Head of caudate nucleus (tissue), 42 donors: Measurements from ENCODE around the gene PGA4.
A peak's percentile ranks its signal among the peaks of the same experiment; 100 is the strongest.
"Not testable (repeated sequence)": the region's sequence is repeated elsewhere in the genome, so short reads cannot be mapped to it uniquely, and the experiment has no call there.

Experiments
- DNase-seq, 42 donors: peaks; one replicate each; pipeline versions ENCODE4 v3.0.0 to v3.0.0-alpha.2; 2020 to 2021; ENCODE audit warnings: mixed read lengths in 7 of 42
- intact Hi-C: fragments of 100-400 bp; cut with DNase I; formaldehyde crosslinking; loops from one replicate; pipeline ENCODE4 v1.15.0; 2022

PGA4 gene

DNA sequence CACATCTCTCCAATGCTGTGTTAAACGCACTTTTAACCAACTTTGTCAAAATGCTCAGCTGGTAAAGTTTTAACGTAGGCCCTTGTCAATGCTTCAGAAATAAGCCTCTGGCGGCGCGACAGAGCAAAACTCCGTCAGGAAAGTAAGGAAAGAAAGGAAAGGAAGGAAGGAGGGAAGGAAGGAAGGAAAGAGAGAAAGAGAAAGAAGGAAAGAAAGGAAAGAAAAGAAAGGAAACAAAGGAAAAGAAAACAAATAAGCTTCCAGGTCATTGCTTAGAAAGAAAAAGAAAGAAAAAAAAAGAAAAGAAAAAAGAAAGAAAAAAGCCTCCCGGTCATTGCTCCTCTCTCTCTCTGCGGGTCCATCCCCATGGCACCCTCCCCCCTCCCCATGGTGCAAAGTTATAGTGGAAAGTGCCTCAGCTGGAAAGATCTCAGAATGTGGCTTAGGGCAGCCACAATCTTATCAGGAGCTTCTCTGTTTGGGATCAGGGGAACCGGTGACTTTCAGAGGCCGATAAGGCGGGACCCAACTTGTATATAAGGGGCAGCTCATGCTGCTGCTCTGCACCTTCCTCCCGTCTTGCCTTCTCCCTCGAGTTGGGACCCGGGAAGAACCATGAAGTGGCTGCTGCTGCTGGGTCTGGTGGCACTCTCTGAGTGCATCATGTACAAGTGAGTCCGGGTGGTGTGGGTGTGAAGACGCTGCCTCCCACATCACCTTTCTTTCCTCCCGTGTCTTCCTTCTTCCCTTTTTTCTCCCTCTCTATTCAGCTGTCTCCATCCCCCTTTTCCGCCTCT lies 19.0 kb upstream of the PGA4 start, which contains the start of gene PGA3:
TSS of gene PGA3 (plus strand) at position 566 of the 797 bp plus-strand sequence. CDS start at position 616, 50 bp downstream.
- intact Hi-C loops: not testable (repeated sequence)
- DNase-seq: peak in 1 of 42 donors; percentile 6

DNA sequence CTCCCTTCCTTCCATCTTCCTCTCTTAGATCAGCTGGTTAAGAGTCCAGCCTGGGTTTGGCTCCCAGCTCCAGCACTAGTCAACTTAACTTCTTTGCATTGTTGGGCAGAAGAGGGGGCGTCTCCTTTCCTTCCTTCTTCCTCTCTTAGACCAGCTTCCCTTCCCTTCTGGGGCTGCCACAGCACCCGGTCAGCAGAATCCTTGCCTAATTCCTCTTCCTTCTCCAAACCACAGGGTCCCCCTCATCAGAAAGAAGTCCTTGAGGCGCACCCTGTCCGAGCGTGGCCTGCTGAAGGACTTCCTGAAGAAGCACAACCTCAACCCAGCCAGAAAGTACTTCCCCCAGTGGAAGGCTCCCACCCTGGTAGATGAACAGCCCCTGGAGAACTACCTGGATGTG lies 18.3 kb upstream of the PGA4 start:
- intact Hi-C loops, DNase-seq: not testable (repeated sequence)

DNA sequence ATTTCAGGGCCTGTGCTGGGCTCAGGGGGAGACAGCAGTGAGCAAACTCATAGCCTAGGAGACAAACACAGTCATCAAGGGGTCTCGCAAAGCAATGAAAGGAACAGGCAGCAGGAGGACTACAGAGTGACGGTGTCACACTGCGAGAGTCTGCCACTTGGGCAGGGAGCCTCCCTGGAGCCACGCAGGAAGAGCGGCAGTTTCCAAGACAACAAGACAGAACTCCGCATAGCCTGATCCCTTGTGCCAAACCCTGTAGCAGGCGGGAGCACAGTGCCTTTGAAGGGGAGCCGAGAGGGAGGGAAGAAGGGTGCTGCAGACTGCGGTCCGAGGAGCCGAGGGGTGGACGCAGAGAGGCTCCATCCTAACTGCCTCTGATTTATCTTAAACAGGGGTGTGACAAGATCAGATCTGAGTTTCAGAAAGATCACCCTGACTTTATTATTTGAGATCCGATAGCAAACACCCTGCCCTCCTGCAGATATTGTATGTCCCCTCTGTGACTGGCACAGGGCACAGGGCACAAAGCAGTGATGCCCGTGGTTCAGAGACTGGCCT lies 17.6 kb upstream of the PGA4 start:
- intact Hi-C loops: not testable (repeated sequence)
- peak in 4 of 42 donors; percentile 4 to 13 (median 10) for DNase-seq

DNA sequence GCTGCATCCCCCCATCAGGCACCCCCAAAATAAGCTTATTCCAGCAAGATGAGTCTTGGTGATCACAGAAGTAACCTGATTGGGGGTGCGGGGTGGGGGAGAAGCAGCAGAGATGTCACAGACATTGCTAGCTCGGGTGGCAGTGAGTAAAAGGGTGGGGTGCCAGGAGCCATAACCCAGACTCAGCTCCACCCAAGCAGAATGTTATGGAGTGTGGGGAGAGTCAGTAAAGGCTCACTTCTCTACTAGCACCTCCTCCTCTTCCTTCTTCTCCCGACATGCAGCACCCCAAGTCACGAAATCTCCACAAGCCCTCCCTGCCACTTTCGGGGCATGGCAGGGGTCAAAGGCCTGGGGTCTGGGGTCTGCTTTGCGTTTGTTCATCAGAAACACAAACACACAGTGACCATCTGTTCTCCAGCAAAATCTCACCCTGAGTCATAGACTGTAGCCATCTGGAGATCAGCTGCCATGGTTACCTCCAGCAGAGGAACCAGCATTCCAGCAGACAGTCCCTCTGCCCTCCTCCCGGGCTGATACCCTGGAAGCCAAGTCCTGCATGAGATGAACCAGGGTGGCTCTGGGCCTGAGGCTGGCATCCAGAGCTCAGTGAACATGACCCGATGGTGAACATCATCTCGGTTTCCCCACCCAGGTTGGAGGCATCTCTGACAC lies 14.4 kb upstream of the PGA4 start:
- DNase-seq, intact Hi-C loops: not testable (repeated sequence)

DNA sequence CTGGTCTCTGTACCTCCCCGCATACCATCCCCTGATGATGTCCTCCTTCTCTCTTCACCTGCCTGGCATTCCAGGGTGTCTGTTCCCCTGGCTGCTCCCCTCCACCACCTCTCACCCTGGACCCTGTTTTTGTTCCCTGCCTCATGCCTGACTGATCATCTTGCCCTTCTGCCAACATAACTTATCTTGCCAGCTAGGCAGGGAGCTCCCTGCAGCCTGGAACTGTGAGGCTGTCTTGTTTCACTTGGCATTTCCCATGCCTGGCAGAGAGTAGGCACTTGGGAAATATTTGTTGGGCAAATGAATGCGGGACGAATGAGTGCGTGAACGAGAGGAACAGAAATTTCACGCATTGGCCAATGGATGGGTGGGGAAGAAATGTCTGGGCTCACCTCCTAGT lies 11.5 kb upstream of the PGA4 start:
- intact Hi-C loops, DNase-seq: not testable (repeated sequence)

DNA sequence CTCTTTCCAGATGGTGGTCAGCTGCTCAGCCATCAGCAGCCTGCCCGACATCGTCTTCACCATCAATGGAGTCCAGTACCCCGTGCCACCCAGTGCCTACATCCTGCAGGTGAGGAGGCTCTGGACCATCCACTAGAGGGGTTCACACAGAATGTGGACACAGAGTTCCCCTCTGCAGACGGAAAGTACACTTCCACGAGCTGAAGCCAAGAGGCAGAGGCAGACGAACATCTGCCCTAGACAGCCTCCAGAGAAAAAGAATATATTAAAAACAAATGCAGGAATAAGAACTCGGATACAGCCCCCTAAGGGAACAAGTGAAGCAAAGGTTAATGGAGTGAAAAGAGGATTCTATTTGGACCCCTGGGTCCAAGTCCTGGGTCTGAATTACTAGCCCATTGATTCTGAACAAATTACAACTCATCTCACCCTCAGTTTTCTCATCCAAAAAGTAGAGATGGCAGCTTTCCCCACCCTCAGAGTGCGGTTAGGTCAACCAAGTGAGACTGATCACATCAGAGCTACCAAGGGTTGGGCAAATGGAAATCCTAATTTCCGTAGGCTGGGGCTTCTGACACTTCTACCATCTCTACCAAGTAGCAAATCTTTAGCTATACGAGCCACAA lies 10.7 kb upstream of the PGA4 start:
- DNase-seq: peak in 2 of 42 donors; percentile 10 to 13

DNA sequence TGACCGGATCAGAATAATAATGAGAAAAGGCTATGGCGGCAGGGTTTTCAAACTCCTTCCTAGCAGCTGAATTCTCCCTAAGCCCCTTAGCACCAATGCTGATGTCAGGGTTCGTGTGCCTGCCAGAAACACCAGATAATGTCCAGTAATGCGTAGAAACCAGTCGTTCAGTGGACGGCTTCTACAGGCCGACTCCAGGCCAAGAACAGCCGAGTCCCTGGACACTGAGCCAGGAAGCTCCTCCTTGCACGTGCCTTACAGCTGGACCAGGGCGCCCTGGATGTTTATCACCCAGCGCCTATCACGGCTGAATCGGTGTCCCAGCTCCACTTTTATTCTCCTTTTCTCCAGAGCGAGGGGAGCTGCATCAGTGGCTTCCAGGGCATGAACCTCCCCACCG lies 9.9 kb upstream of the PGA4 start:
- intact Hi-C loops, DNase-seq: not testable (repeated sequence)

More for the DNA sequence above, 10.7 kb upstream of the PGA4 start:
- intact Hi-C loops: not testable (repeated sequence)

DNA sequence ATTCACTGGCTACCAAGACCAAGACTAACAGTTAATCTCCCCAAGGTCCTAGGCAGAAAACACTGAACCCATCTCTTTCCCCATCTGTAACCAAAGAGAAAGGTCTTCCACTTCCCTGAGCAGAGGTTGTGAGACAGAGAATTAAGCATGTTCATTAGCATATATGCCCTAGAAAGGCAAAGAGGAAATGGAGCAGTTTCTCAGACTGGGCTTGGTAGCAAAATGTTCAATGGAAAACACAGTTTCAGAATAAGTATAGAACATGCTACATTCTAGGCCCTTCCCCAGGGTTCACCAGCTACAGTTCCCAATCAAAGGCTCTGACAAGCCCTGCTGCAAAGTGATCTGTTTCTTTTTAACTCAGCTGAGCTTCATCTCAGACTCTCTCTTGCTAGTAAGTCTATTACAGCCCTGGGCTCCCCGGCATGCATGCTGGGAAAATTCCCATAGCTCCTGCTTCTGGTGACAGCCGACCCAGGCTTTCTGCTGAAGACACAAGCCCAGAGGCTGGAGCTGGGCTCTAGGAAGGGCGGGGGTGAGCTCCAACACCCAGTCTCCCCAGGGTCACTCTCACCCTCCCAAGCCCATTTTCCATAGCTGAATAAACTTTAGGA lies 8.3 kb upstream of the PGA4 start:
- DNase-seq, intact Hi-C loops: not testable (repeated sequence)

DNA sequence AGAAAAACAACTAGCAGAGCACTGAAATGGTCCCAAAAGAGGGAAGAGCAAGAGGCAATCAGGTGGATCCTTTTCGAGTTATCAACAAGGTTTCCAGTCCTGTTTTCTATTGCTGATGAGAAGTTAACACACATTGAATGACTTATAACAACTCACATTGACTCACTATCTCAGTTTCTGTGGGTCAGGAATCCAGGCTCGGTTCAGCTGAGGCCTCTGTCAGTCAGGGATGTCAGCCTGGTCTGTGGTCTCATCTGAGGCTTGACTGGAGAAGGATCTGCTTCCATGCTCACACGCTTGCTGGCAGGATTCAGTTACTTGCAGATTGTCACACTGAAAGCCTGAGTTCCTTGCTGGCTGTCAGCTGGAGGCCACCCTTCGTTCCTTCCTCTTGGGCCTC lies 3.8 kb upstream of the PGA4 start:
- intact Hi-C loops, DNase-seq: not testable (repeated sequence)

DNA sequence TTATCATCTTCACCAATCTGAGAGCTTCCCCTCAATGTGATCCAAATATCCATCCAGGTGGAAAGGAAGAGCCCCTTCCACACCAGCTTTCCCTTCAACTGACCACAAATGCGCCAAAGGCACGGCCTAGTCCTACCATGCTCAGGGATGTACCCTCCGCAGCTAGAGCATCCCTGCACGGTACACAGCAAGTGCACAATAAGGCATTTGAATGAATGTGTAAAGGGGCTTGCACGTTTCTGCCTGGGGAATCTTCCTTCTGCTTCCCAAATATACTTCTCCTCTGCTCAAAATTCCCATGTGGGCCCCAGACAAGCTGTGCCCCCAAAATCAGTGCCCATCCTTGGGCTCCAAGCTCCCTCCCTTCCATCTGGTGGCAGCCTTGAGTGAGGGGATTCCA lies 3.1 kb upstream of the PGA4 start:
- intact Hi-C loops, DNase-seq: not testable (repeated sequence)

DNA sequence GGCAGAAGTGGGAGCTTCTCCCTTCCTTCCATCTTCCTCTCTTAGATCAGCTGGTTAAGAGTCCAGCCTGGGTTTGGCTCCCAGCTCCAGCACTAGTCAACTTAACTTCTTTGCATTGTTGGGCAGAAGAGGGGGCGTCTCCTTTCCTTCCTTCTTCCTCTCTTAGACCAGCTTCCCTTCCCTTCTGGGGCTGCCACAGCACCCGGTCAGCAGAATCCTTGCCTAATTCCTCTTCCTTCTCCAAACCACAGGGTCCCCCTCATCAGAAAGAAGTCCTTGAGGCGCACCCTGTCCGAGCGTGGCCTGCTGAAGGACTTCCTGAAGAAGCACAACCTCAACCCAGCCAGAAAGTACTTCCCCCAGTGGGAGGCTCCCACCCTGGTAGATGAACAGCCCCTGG lies 545 bp downstream of the PGA4 start:
- intact Hi-C loops, DNase-seq: not testable (repeated sequence)

DNA sequence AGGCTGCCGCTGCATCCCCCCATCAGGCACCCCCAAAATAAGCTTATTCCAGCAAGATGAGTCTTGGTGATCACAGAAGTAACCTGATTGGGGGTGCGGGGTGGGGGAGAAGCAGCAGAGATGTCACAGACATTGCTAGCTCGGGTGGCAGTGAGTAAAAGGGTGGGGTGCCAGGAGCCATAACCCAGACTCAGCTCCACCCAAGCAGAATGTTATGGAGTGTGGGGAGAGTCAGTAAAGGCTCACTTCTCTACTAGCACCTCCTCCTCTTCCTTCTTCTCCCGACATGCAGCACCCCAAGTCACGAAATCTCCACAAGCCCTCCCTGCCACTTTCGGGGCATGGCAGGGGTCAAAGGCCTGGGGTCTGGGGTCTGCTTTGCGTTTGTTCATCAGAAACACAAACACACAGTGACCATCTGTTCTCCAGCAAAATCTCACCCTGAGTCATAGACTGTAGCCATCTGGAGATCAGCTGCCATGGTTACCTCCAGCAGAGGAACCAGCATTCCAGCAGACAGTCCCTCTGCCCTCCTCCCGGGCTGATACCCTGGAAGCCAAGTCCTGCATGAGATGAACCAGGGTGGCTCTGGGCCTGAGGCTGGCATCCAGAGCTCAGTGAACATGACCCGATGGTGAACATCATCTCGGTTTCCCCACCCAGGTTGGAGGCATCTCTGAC lies 4.5 kb downstream of the PGA4 start:
- intact Hi-C loops, DNase-seq: not testable (repeated sequence)

DNA sequence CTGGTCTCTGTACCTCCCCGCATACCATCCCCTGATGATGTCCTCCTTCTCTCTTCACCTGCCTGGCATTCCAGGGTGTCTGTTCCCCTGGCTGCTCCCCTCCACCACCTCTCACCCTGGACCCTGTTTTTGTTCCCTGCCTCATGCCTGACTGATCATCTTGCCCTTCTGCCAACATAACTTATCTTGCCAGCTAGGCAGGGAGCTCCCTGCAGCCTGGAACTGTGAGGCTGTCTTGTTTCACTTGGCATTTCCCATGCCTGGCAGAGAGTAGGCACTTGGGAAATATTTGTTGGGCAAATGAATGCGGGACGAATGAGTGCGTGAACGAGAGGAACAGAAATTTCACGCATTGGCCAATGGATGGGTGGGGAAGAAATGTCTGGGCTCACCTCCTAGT lies 7.3 kb downstream of the PGA4 start:
- DNase-seq, intact Hi-C loops: not testable (repeated sequence)

DNA sequence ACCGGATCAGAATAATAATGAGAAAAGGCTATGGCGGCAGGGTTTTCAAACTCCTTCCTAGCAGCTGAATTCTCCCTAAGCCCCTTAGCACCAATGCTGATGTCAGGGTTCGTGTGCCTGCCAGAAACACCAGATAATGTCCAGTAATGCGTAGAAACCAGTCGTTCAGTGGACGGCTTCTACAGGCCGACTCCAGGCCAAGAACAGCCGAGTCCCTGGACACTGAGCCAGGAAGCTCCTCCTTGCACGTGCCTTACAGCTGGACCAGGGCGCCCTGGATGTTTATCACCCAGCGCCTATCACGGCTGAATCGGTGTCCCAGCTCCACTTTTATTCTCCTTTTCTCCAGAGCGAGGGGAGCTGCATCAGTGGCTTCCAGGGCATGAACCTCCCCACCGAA lies 8.9 kb downstream of the PGA4 start:
- intact Hi-C loops: not testable (repeated sequence)

DNA sequence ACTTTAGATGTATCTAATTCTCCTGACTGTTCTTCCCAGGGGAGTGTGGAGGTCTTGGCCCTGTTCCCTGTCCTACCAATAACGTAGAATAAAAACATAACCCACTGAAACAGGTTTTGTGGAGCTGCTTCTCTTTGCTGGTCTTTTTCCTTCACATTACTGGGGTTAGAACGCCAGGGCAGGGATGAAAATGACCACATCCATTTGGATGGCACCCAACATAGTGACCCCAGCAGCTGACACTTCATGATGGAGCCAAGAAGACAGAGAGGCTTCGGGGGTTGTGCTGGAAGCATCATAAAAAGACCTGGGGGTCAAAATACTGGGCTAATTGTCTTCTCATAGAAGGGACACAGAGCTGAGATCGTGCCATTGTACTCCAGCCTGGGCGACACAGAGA lies 9.4 kb downstream of the PGA4 start:
- DNase-seq, intact Hi-C loops: not testable (repeated sequence)

More for the DNA sequence above, 8.9 kb downstream of the PGA4 start:
- DNase-seq: not testable (repeated sequence)

DNA sequence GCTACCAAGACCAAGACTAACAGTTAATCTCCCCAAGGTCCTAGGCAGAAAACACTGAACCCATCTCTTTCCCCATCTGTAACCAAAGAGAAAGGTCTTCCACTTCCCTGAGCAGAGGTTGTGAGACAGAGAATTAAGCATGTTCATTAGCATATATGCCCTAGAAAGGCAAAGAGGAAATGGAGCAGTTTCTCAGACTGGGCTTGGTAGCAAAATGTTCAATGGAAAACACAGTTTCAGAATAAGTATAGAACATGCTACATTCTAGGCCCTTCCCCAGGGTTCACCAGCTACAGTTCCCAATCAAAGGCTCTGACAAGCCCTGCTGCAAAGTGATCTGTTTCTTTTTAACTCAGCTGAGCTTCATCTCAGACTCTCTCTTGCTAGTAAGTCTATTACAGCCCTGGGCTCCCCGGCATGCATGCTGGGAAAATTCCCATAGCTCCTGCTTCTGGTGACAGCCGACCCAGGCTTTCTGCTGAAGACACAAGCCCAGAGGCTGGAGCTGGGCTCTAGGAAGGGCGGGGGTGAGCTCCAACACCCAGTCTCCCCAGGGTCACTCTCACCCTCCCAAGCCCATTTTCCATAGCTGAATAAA lies 10.5 kb downstream of the PGA4 start:
- not testable (repeated sequence) for DNase-seq

DNA sequence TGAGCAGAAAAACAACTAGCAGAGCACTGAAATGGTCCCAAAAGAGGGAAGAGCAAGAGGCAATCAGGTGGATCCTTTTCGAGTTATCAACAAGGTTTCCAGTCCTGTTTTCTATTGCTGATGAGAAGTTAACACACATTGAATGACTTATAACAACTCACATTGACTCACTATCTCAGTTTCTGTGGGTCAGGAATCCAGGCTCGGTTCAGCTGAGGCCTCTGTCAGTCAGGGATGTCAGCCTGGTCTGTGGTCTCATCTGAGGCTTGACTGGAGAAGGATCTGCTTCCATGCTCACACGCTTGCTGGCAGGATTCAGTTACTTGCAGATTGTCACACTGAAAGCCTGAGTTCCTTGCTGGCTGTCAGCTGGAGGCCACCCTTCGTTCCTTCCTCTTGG lies 15.0 kb downstream of the PGA4 start:
- intact Hi-C loops, DNase-seq: not testable (repeated sequence)

More for the DNA sequence above, 10.5 kb downstream of the PGA4 start:
- intact Hi-C loops: not testable (repeated sequence)

DNA sequence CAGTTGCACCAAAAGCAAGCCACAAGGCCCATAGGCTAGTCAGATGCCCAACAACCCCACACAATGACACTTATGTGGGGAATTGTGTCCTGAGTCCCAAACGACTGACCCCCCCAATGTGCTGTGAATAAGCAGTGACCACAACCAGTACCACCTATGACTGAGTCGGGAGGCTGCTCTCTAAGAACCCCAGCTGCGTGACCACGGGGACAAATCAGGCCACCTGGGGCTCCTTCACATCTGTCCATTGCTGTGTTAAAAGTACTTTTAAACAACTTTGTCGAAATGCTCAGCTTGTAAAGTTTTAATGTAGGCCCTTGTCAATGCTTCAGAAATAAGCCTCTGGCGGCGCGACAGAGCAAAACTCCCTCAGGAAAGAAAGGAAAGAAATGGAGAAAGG lies 18.1 kb downstream of the PGA4 start:
- DNase-seq, intact Hi-C loops: not testable (repeated sequence)
